NCI-H128 (cell line): ENCODE measurements around the gene PIGN.

Source experiments
- DNase-seq: peaks from one replicate; lab custom pipeline; 2025; ENCODE audit not compliant: unreplicated experiment; lab: John Stamatoyannopoulos, UW

PIGN gene

DNA sequence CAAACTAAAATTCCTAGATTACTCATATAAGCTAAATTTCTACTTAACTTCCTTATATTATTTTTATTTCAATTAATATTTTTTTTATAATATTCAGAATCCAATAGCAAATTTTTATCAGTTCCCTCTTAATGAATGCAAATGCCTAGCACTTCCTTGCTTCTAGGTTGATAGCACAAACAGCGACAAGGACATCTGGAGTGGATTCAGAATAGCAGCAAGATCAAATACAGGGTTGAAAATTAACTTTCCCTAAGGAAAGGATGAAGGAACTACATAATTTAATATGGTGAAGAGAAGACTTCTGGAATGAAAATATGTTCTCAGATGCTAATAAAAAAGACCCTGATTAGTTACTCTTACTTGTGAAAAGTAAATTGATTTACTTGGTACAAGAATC is 64.5 kb downstream of the PIGN start:
- DNase-seq = no peak

DNA sequence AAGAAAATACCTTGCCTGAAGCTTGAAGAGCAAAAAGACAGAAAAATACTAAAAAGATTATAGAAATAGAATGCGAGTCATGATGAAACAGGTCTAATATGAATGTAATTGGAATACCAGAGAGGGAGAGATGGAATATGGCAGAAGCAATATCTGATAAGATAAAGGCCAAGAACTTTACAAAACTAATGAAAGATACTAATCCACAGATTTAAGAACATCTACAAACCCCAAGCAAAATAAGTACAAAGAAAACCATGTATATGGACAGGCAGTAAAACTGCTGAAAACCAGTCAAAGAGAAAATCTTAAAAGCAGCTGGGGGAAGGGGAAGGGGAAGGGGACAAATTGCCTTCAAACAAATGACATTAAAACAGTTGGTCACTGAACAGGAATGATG is 67.0 kb downstream of the PIGN start:
- DNase-seq = no peak

GRCh38 chr18:62118328-62118727 is 68.5 kb downstream of the PIGN start:
- DNase-seq = no peak

DNA sequence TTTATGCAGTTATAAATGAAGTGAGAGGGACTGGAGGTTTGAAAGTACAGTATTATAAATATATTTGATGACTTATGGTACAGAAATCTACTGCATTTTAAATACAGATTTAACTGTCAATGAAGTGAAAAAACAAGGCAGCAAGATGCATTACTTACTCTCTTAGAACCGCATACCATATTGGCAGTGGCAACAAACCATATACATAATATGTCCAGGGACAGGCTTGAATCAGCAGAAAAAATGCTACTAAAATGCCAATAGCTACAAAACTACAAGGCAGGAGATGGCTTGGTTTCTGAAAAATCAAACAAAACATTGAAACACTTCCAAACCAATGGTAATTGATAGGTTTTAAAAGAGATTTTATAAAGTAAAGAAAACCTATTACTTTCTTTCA is 77.2 kb downstream of the PIGN start:
- DNase-seq = no peak

- DNase-seq = no peak
Observed at GRCh38 chr18:62107881-62108280, 79.0 kb downstream of the PIGN start.

DNA sequence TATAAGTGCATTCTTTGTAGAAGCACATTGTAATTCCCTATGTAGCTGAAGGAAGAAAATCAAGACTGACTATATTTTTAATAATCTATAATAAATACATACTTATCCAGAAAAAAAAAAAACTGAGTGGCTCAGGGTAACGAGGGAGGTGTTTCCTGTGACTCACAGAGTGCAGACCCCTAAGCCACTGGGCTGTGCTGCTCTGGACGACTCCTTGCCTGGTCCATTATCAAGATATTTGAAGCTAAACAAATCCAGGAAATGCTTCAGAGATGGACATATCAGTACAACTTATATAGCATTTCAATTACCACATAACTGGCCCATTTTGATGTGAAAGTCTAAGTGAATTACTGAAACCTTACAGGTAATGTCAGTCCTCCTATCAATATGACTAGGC is 80.6 kb downstream of the PIGN start:
- DNase-seq = no peak

- no peak for DNase-seq
Observed at GRCh38 chr18:62105376-62105775, 81.5 kb downstream of the PIGN start.

DNA sequence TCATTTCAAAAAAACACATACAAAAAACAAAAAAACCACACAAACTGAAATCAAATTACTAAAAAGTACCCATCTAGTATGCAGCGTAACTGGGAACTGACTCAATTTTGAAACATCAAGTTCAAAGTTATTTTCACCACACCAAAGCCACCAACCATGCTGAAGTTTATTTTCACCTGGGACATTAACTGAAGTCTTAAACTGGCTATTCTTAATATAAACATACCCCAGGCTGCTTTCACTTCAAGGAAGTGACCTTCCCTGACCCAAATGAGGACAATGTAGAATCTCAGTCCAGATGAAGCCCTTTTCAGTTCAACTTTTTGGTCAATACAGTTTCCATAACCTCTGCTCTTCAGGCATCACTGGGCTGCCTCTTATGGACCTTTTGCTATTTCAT is 84.6 kb downstream of the PIGN start:
- no peak for DNase-seq

DNA sequence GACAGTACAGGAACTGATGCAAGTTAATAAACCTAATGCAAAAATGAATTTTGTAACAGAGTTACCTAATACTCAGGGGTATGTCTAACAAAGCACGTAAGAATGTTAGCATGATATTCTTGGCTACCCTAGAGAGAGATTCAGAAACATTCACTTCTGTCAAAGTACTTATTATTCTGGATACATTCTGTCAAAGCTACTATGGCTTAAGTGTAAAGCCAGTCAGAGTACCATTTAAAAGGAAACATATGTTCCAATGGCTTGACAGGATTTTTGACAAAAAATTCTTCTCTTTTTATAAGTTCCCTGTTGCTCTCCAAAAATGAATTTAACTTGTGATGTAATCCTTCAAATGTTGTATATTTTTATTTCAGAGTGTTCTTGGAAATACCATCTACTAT is 85.5 kb downstream of the PIGN start:
- DNase-seq = no peak

DNA sequence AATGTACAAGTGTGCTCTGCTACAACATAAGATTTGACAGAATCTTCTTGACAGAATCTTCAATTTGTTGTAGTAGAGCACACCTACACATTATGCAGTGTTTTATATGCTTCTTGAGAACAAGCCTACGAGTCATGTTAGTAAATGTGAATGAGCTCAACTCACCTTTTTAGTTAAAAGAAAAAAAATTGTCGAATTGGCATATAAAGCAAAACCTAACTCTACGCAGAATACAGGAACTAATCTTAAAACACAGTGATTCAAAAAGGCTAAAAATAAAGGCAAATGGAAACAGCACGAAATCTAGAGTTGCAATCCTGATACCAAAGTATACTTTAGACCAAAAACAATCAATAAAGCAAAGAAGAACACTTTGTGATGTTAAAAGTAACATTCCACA is 87.9 kb downstream of the PIGN start:
- DNase-seq = no peak

DNA sequence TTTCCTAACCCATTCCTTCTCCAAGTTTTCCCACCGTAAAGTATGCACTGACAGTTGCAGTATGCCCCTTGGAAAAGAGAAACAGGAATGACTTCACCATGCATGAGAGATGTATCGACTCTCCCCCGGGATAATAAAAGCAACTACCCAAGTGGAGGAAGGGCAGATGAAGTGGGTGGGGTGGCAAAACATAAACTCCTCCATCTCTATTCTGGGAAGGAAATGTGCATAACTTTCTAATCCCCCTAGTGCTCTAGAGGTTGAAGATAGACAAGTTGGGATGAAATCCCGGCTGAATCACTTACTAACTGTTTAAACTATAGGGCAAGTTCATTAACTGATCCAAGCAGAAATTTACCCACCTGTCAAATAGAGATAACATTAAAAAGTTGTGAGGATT is 89.2 kb downstream of the PIGN start:
- DNase-seq = no peak

DNA sequence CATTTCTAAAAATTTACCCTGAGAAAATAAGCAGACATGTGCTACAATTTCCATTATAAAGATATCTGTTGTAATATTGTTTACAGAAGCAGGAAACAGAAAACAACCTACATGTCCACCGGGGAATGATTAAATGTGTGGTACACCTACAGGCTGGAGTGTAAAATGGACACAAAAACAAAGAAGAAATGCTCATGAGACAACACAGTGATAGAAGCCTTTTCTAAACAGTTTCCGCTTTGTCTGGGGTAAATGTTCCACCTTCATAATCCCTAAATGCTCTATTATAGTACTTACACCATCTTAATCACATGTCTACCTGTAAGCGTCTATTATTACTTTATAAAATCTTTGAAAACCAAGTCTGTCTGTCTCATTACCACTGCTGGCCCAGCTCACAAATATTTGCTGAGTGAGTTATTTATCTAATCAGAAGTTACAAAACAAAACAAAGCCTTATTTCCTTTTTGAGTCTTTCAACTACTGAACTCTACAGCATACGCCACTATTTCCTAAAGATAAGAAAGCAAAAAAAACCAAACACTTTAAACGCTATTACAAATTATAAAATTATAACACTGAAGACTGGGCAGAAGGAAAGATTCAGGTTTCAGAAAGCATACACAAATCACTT is 95.3 kb downstream of the PIGN start:
- DNase-seq = no peak

GRCh38 chr18:62089174-62089573 is 97.7 kb downstream of the PIGN start:
- no peak for DNase-seq

- DNase-seq = no peak
Observed at GRCh38 chr18:62088156-62088555, 98.7 kb downstream of the PIGN start.

DNA sequence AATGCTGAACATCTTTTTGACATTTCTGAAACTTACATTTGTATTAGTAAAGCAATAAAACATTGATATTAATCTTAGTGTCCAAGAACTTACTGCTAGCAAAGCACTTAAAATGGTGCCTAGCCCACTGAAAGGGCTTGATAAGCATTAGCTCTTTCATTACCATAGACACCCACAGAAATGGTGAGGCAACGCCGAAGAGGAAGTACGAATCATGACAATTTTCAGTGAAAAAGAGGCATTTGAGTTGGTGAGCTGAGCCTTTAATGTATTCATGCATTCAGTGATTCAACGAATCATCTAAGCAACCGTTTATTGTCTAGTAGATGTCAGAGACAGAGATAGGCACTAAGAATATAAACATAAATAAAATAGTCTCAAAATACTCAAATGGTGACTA is 101.1 kb downstream of the PIGN start:
- no peak for DNase-seq

DNA sequence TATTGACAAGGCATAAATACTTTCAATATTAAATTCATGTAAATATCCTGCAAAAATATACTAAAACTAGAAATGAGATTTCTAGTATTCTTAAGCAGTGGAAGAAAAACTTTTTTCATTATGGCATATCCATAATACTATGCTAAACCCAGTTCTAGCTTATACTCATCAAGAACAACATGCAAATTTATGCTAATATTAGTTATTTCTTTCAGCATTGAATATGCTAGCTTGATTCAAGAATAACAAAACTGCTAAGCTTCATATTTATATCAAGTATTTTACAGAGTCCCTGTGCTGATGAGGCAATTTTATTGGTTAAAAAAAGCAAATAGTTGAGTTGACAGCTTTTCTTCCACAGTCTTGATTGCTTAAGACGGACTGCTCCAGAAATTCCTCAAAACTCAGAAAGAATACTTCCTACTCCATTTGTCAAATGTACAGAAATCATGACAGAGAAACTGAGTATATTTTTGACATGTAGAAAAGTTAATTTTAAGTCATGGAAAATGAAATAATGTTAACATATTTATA is 105.0 kb downstream of the PIGN start:
- no peak for DNase-seq

DNA sequence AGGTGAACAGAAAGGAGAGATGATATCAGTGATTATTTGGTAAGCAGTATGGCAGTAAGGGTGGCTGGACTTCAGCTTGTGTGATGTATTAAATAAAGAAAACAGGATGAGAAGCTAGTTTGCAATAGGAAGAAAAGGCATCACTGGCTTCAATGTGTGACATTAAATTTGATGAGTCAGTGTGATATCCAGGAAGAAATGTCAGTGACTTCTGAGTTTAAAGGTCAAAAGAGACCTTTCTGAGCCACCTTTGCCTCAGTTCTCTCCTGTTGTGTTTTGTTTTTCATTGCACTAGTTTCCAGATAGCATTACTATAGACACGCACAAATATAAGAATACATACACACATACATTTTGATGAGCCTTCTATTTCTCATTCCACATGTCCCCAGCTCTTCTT is 105.6 kb downstream of the PIGN start:
- DNase-seq = no peak

DNA sequence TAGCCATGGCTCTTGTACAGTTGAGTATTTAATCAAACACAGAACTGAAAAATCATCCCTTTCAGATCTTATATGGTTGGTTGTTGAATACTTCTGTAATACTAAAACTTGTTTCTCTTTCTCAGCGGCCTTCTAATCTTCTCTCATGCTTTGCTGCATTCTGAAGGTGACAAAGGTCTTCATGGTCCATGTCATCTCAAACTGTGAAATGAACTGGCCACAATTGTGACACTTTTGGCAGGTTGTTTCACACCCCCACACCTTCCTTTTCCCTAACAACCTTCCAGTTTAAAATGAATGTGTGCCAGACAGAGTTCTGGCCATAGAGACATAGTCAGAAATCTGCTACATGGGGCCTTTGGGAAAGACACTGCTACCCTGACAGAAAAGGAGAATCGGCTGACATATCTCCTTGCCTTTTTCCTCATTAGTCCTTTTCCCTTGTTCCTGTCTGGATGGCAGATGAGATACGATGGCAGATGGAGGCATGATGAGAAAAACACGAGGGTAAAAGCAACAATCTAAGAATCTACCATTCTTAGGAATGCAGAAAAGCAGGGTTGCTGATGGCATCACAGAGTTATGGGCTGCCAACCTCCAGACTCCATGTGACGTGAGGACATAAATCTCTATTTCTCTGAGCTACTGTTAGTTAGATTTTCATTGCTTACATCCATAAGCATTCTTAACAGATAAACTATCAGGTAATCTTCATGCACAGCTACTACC is 106.5 kb downstream of the PIGN start:
- DNase-seq = no peak

DNA sequence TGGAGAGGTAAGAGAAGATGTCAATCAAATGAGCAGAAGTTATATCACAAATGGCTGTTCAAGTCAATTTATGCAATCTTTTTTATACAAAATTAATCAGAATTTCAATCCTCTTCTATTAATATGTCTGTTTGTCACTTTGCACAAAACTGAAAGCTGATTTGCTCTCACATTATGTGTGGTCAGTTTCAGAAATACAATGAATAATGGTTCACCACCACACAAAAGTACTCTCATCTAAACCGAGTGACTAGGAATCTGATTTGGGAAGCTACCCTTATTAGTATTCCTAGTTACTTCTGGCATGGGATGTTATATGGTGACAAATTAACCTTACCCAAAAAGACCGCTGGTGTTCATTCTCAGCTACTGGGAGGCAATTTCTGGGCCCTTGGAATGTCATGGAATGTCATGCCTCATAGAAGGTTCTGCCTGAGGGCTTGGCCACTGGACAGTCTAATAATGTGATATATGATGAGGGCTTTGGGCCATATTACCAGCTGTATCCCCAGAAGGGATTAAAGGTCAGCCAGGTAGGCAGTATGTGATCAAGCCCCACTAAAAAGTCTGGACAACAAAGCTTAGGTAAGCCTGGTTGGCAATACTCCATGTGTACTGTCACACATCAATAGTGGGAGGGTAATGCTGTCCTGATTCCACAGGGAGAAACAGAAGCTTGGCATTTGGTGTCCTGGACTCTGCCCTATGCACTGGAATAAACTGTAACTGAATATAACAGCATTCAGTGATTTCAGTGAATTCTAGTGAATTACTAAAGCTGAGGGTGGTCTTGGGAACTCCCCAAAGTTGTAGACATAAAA is 113.2 kb downstream of the PIGN start:
- no peak for DNase-seq

- DNase-seq = no peak
Observed at GRCh38 chr18:62072370-62072769, 114.5 kb downstream of the PIGN start.

DNA sequence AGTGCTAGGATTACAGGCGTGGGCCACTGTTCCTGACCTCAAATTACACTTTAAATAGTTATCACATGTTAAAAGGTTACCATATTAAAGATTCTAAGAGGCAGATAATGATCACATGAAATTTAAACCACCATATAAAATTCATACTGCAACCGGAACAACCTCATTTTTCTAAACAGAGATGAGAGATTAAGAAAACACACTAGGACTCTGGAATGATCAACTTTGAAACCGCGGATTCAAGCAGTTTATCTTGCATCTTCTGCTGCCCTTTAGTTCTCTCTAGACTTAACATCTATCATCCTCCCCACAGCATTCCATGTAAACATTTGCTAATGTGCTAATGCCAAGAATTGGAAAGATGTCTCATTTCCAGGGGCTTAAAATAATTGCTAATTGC is 115.8 kb downstream of the PIGN start:
- DNase-seq = no peak

DNA sequence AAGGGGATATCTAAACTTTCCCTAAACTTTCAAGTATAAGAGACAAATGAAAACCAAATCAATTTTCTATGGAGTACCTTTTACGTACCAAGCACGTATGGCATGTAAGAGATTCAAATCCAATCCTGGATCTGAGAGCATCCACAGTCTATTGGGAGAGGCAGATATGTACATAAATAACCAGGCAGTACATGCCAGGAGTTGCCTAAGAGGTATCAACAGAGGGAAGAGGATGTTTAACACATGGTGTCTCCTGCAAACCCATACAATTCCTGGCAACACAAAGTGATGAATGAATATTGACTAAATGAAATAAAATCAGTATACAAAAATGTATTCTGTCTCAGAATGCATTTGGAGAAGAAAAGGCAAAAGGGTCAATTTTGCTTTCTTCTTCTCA is 116.6 kb downstream of the PIGN start:
- no peak for DNase-seq
